ENCODE results near the gene ZNF148.

DNA sequence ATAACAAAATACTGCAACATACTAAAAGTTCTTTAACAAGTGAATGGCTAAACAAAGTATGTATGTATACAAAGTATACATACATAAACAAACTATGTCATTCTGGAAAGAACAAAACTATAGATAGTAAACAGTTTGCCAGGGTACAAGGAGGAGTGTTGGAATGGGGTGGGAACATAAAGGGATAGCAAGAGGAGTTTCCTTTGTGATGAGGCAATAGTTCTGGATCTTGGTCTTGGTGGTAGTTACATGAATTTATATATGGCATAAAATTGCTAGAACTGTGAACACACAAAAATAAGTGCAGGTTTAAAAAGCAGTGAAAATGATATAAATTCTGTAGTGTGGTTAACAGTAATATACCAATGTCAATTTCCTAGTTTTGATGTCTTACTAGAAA is 22.0 kb downstream of the ZNF148 start:
- TF ChIP-seq, protein P1, sequence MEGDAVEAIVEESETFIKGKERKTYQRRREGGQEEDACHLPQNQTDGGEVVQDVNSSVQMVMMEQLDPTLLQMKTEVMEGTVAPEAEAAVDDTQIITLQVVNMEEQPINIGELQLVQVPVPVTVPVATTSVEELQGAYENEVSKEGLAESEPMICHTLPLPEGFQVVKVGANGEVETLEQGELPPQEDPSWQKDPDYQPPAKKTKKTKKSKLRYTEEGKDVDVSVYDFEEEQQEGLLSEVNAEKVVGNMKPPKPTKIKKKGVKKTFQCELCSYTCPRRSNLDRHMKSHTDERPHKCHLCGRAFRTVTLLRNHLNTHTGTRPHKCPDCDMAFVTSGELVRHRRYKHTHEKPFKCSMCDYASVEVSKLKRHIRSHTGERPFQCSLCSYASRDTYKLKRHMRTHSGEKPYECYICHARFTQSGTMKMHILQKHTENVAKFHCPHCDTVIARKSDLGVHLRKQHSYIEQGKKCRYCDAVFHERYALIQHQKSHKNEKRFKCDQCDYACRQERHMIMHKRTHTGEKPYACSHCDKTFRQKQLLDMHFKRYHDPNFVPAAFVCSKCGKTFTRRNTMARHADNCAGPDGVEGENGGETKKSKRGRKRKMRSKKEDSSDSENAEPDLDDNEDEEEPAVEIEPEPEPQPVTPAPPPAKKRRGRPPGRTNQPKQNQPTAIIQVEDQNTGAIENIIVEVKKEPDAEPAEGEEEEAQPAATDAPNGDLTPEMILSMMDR (conservative IDR thresholded peaks at IDR 0.05 in 1 of 2, IDR thresholded peaks at IDR 0.05 in 1 of 2; ENCODE audit: extremely low read depth in 1 of 2, insufficient read depth in 1 of 2, low read depth in 1 of 2, low read length in 2 of 2): no peak
- TF ChIP-seq EZH2 (IDR thresholded peaks at IDR 0.05; ENCODE audit: borderline replicate concordance, low read length): no peak

Measured in mammary epithelial cell (primary cell).